Stomach smooth muscle (tissue), 2 donors: ENCODE data around the gene LY86.
"Not testable (repeated sequence)": the region's sequence is repeated elsewhere in the genome, so short reads cannot be mapped to it uniquely, and the experiment has no call there.

Source experiments
- H3K27ac ChIP-seq: one replicate; pipeline ENCODE4 v1.7.0; 2013; ENCODE audit warnings: mild to moderate bottlenecking, low read length, inconsistent platforms
- H3K27me3 ChIP-seq, 2 donors: one replicate each; pipeline ENCODE4 v1.7.0; 2013; ENCODE audit warnings: low read length in 2 of 2; ENCODE audit not compliant: insufficient read depth in 2 of 2, control insufficient read depth in 1 of 2
- H3K36me3 ChIP-seq, 2 donors: one replicate each; pipeline ENCODE4 v1.7.0; 2013; ENCODE audit warnings: low read length in 2 of 2; ENCODE audit not compliant: control insufficient read depth in 2 of 2, insufficient read depth in 2 of 2
- H3K4me1 ChIP-seq: one replicate; pipeline ENCODE4 v1.7.0; 2013; ENCODE audit warnings: low read length; ENCODE audit not compliant: control insufficient read depth, insufficient read depth
- H3K4me3 ChIP-seq, 2 donors: one replicate each; pipeline ENCODE4 v1.7.0; 2013; ENCODE audit warnings: low read length in 2 of 2
- H3K9ac ChIP-seq, 2 donors: one replicate each; pipeline ENCODE4 v1.7.0; 2013; ENCODE audit warnings: low read length in 2 of 2, mild to moderate bottlenecking in 1 of 2
- H3K9me3 ChIP-seq, 2 donors: one replicate each; pipeline ENCODE4 v1.7.0; 2013; ENCODE audit warnings: low read length in 2 of 2; ENCODE audit not compliant: control insufficient read depth in 2 of 2
- donor health status: healthy.
- donor health status: Pancreatic carcinoma.

The LY86 gene

DNA sequence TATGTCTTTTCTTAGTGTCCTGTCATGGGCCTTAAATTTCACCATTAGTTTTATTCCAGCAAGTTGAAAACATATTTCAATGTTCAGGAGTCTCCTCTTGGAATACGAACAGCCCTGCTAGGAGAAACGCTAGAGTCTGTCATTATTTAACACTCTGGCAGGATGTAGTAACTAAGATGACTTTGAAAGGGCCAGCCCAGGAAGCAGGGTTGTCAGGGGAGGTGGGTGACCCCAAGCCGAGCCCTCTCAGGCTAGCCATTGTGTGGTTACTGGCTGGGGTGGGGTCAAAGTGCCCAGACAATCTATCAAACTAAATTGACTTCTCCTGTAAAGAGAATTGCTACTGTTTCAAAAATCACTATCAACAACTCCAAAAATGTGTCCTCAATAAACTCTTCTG, 67.8 kb downstream of the LY86 start:
- H3K27me3 ChIP-seq, result no peaks in the 10 kb centered on the region
- H3K36me3 ChIP-seq, result no peaks in the 10 kb centered on the region
- H3K9me3 ChIP-seq, result no peaks in the 10 kb centered on the region
- no peak overlapping the region for H3K4me3 ChIP-seq
- no peak overlapping the region for H3K27ac ChIP-seq
- H3K4me1 ChIP-seq, result no peaks in the 10 kb centered on the region
- no peak overlapping the region for H3K9ac ChIP-seq

DNA sequence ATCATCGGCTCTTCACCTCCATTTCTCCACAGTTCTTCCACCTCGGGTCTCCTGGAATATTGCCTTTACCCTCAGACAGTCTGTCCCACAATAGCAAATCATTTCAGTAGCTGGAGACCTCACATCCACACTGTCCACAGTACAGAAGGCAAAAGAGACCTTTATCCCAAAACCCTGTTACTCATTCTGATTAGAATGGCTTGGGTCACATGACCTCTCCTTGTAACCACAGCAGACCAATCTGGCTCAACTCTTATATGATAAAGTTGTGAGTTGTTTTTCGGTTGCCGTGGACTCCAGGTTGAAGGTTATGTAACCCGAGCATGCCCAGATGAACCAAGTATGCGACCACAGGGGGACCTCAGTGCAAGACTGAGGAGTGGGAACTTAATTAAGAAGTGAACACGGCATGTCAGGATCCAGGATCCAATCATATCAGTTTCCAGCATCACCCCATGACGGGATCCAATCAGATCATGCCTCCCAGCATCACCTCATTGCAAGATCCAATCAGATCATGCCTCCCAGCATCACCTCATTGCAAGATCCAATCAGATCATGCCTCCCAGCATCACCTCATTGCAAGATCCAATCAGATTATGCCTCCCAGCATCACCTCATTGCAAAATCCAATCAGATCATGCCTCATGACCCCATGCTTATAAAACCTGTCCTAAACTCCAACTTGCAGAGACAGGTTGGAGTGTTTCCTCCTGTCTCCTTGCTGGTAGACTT, 68.7 kb downstream of the LY86 start:
- H3K27ac ChIP-seq, result no peak overlapping the region
- no peaks in the 10 kb centered on the region for H3K27me3 ChIP-seq
- H3K4me1 ChIP-seq, result peaks cover 4% of the 10 kb centered on the region
- H3K4me3 ChIP-seq, result no peak overlapping the region
- no peaks in the 10 kb centered on the region for H3K9me3 ChIP-seq
- H3K9ac ChIP-seq, result no peak overlapping the region
- no peaks in the 10 kb centered on the region for H3K36me3 ChIP-seq

- H3K27ac ChIP-seq, result no peak overlapping the region
- H3K9me3 ChIP-seq, result no peaks in the 10 kb centered on the region
- H3K36me3 ChIP-seq, result no peaks in the 10 kb centered on the region
- peaks cover 7% of the 10 kb centered on the region for H3K4me1 ChIP-seq
- H3K27me3 ChIP-seq, result no peaks in the 10 kb centered on the region
- no peak overlapping the region for H3K9ac ChIP-seq
- no peak overlapping the region for H3K4me3 ChIP-seq
Measured at GRCh38 chr6:6657820-6658217, 69.3 kb downstream of the LY86 start.

DNA sequence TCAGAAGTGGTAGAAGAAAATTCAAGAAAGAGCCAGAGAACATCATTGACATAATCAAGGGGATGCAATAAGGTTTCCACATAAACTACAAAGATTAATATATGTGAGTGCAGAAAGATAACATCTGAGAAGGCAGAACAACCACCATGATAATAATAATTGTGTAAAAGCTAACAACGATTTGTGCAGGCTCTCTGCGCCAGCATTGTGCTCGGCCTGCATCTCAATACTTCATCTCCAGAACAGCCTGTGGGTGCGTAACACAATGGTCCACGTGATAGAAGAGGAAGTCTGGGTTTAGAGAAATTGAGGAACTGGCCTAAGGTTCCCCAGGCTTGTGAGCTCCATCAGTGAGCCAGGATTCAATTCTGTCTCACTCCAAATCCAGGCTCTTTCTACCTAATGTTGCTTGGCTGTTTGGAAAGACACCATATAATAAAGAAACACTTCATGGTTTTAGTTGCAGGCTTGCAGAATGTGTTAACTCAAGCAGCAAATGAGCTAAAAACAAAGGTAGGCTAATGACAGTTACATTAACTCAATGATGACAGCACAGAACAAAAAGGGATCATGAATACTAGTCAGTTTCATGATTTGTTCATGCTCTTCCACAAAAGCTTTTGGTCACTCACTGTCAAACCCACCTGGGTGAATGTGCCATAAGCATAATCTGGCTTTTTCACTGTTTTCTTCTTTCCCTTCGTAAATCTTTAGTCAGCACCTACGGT, 71.2 kb downstream of the LY86 start:
- Histone ChIP-seq H3K9me3 (no peaks in the 10 kb centered on the region), H3K27me3 (no peaks in the 10 kb centered on the region), H3K9ac (no peak overlapping the region), H3K27ac (no peak overlapping the region), H3K4me1 (peaks cover 7% of the 10 kb centered on the region), H3K36me3 (no peaks in the 10 kb centered on the region), H3K4me3 (no peak overlapping the region)

GRCh38 chr6:6660339-6661045, 72.0 kb downstream of the LY86 start:
- Histone ChIP-seq H3K4me1 (peaks cover 7% of the 10 kb centered on the region), H3K27ac (no peak overlapping the region)

DNA sequence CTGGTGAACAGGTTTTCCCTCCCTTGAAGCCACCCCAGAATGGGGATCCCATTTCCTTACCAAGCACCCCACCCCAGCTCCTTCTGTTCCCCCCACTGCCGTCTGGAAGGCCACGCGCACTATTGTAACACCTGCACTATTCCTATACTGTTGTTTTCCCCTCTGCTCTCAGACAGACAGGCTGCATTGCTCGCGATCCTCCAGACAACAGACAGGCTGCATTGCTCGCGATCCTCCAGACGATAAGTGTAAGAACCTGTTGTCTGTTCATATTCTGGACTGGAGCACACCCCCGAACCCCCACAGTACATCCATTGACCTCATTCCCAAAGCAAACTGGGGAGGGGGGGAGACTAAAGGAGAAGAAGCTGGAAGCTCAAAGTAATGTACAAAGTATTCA, 72.7 kb downstream of the LY86 start:
- no peak overlapping the region for H3K4me3 ChIP-seq
- no peaks in the 10 kb centered on the region for H3K36me3 ChIP-seq
- H3K9ac ChIP-seq, result no peak overlapping the region
- no peak overlapping the region for H3K27ac ChIP-seq
- H3K9me3 ChIP-seq, result no peaks in the 10 kb centered on the region
- no peaks in the 10 kb centered on the region for H3K27me3 ChIP-seq
- peaks cover 7% of the 10 kb centered on the region for H3K4me1 ChIP-seq

More at GRCh38 chr6:6660339-6661045, 72.0 kb downstream of the LY86 start:
- H3K36me3 ChIP-seq, result no peaks in the 10 kb centered on the region
- H3K9ac ChIP-seq, result no peak overlapping the region
- H3K9me3 ChIP-seq, result no peaks in the 10 kb centered on the region
- H3K27me3 ChIP-seq, result no peaks in the 10 kb centered on the region
- H3K4me3 ChIP-seq, result no peak overlapping the region

GRCh38 chr6:6661684-6662083, 73.2 kb downstream of the LY86 start:
- no peak overlapping the region for H3K9ac ChIP-seq
- H3K27ac ChIP-seq, result no peak overlapping the region
- H3K36me3 ChIP-seq, result no peaks in the 10 kb centered on the region
- no peaks in the 10 kb centered on the region for H3K9me3 ChIP-seq
- H3K4me3 ChIP-seq, result no peak overlapping the region
- H3K27me3 ChIP-seq, result no peaks in the 10 kb centered on the region
- peaks cover 7% of the 10 kb centered on the region for H3K4me1 ChIP-seq

- Histone ChIP-seq H3K27me3 (no peaks in the 10 kb centered on the region), H3K9me3 (no peaks in the 10 kb centered on the region), H3K4me3 (no peak overlapping the region), H3K9ac (no peak overlapping the region), H3K27ac (no peak overlapping the region), H3K36me3 (no peaks in the 10 kb centered on the region), H3K4me1 (peaks cover 7% of the 10 kb centered on the region)
Measured at GRCh38 chr6:6663421-6664135, 75.1 kb downstream of the LY86 start.

DNA sequence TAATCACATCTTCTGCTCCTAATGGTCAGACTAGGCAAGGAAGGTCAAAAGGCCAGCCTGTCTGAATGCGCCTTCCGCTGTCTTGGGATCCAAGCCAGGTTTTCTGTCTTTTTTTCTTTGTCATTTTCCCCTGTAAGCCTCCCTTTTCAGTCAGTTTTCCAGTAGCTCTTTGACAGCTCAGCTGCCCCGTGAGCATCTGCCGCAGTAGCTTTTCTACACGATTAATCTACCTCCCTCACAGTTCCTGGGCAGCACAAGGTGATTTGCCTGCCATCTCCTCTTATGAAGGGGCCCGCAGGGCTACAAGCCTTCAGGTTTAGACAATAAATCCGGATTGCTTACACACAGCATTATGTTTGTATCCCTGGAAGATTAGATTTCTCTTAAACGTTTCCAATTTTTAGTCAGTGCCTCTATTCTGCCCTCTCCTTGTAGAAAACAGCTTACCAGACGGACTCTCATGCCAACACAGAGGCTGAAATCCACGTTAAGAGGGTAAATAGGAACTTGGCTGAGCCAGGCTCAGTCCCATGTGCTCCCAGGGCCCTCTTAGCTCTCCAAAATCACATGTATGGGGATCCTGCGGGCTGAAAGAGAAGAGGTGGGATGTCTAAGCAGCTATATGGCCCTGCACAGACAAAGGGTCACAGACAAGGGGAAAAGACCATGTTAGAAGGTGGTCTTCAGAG, 77.2 kb downstream of the LY86 start:
- H3K9ac ChIP-seq, result no peak overlapping the region
- H3K36me3 ChIP-seq, result no peaks in the 10 kb centered on the region
- no peak overlapping the region for H3K4me3 ChIP-seq
- no peak overlapping the region for H3K27ac ChIP-seq
- peaks cover 7% of the 10 kb centered on the region for H3K4me1 ChIP-seq
- H3K27me3 ChIP-seq, result no peaks in the 10 kb centered on the region
- no peaks in the 10 kb centered on the region for H3K9me3 ChIP-seq

DNA sequence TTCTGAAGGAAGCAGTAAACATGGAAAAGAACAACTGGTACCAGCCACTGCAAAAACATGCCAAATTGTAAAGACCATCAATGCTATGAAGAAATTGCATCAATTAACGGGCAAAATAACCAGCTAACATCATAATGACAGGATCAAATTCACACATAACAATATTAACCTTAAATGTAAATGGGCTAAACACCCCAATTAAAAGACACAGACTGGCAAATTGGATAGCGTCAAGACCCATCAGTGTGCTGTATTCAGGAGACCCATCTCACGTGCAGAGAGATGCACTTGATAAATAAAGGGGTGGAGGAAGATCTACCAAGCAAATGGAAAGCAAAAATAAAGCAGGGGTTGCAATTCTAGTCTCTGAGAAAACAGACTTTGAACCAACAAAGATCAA, 81.6 kb downstream of the LY86 start:
- not testable (repeated sequence) for H3K4me3 ChIP-seq, H3K9me3 ChIP-seq, H3K9ac ChIP-seq, H3K36me3 ChIP-seq, H3K27me3 ChIP-seq, H3K27ac ChIP-seq, H3K4me1 ChIP-seq
